Cardiac fibroblast (primary cell): ENCODE results near the gene CDK19.

ENCODE experiments used
- DNase-seq, 2 donors: peaks; one replicate each; pipeline versions ENCODE4 v3.0.0 to v3.0.0-alpha.2; 2010; ENCODE audit warnings: low read depth in 2 of 2
- H3K4me3 ChIP-seq, 2 donors: replicated peaks in 1 of 2; 1 replicate in 1 of 2; 2 replicates in 1 of 2; pipeline ENCODE4 v1.5.1; 2011; ENCODE audit warnings: low read depth in 2 of 2, low read length in 2 of 2, mild to moderate bottlenecking in 2 of 2, moderate library complexity in 1 of 2
- CTCF ChIP-seq: IDR thresholded peaks from one replicate; pipeline ENCODE4 v1.5.1; 2011; ENCODE audit warnings: low read depth, mild to moderate bottlenecking, low read length, inconsistent platforms

Gene CDK19

DNA sequence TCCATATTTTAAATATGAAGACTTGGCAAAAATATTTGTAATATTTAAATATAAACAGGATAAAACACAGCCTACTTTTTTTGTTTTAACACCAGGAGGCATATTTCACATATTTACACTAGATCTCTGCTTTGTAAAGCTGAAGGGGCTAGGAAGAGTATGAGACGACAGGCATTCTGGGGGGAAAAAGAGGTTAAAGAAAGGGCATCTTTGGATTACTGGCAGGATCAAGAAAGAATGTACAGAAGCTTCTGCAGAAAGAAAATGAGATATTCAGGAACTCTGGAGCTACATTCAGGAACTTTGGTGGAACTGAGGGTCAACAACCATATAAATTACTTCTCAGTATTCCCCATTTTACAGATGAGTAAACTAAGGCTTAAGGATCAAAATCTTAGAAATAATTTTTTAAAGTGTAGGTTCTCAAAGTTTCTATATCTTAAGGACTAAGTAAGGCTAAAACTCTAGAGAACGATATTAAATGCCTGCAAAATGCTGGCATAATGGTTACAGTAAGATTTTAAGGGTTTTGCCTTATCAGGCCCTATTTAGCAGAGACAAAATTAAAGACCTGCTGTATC lies 156.5 kb downstream of the CDK19 start:
- no peak for DNase-seq
- H3K4me3 ChIP-seq: no peak overlapping the region
- no peak for TF ChIP-seq CTCF

DNA sequence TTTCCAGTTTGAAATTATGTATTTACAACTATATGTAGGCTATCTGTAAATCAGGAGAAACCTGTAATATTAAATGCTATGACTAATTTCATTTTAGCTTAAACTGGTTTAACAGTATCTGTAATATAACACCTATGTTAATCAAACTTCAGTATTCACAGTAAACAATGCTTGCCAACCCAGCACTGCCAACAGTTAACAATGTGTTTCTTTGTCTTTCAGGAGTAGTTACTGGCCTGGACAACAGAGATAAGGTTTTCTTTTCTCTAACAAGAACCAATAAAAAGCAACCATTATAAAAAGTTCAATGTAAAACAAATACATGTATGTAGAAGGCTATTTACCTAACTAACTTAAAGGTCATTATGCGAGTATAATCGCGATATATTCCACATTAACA lies 158.8 kb downstream of the CDK19 start:
- DNase-seq: peak in 1 of 2 donors; percentile 33
- TF ChIP-seq CTCF: no peak
- no peak overlapping the region for H3K4me3 ChIP-seq

- no peak for TF ChIP-seq CTCF
- H3K4me3 ChIP-seq: no peak overlapping the region
- DNase-seq: no peak
Measured at GRCh38 chr6:110655821-110656220, 159.4 kb downstream of the CDK19 start.

GRCh38 chr6:110654096-110654820 lies 161.0 kb downstream of the CDK19 start:
- no peak for TF ChIP-seq CTCF
- no peak overlapping the region for H3K4me3 ChIP-seq
- peak in 1 of 2 donors; percentile 52 for DNase-seq

- TF ChIP-seq CTCF: no peak
- DNase-seq: no peak
Measured at GRCh38 chr6:110653381-110653780, 161.9 kb downstream of the CDK19 start.

GRCh38 chr6:110652520-110652919 lies 162.7 kb downstream of the CDK19 start:
- no peak for TF ChIP-seq CTCF
- DNase-seq: peak in 1 of 2 donors; percentile 22
- no peak overlapping the region for H3K4me3 ChIP-seq

More at GRCh38 chr6:110653381-110653780, 161.9 kb downstream of the CDK19 start:
- no peak overlapping the region for H3K4me3 ChIP-seq

- DNase-seq: no peak
- TF ChIP-seq CTCF: no peak
- H3K4me3 ChIP-seq: no peak overlapping the region
Measured at GRCh38 chr6:110650755-110651154, 164.5 kb downstream of the CDK19 start.
